Testis (tissue), 3 donors: ENCODE measurements around the gene LGI1. TPM values are rescaled to one million over a fixed set of nuclear protein-coding genes. Genes with fewer than 3 reads are reported as not detected.

Source experiments
- DNase-seq: peaks from one replicate; pipeline ENCODE4 v3.0.0-alpha.2; 2019
- H3K27ac ChIP-seq, 2 donors: fragments of 200-600 bp; sonication (generic); one replicate each; pipeline ENCODE4 v1.5.1; 2019
- H3K27me3 ChIP-seq: fragments of 200-600 bp; sonication (generic); one replicate; pipeline ENCODE4 v1.5.1; 2019
- H3K36me3 ChIP-seq: fragments of 200-600 bp; sonication (generic); one replicate; pipeline ENCODE4 v1.5.1; 2017; ENCODE audit warnings: low read depth; ENCODE audit errors: missing control alignments
- H3K4me1 ChIP-seq: fragments of 200-600 bp; sonication (generic); one replicate; pipeline ENCODE4 v1.5.1; 2019
- H3K4me3 ChIP-seq, 2 donors: fragments of 200-600 bp; sonication (generic); one replicate each; pipeline ENCODE4 v1.5.1; 2017 to 2019
- H3K9me3 ChIP-seq: fragments of 200-600 bp; sonication (generic); one replicate; pipeline ENCODE4 v1.5.1; 2017
- CTCF ChIP-seq, 3 experiments: fragments of 450-650 bp in 2 of 3; fragments of 200-600 bp in 1 of 3; sonication (generic) in 1 of 3; IDR thresholded peaks; one replicate each; pipeline ENCODE4 v1.5.1; 2016 to 2019; ENCODE audit warnings: antibody characterized with exemption in 3 of 3, mild to moderate bottlenecking in 2 of 3, moderate library complexity in 1 of 3
- POLR2A ChIP-seq: fragments of 450-650 bp; IDR thresholded peaks from one replicate; pipeline ENCODE4 v1.6.1; 2017; ENCODE audit warnings: antibody characterized with exemption, mild to moderate bottlenecking, moderate library complexity
- WGBS, 2 donors: methylation state at CpG; one replicate each; pipeline ENCODE4 v1.1.5; 2018; 5-methylcytosine and 5-hydroxymethylcytosine counted together
- intact Hi-C: fragments of 100-400 bp; cut with DNase I; formaldehyde crosslinking; loops from one replicate; pipeline ENCODE4 v1.15.1; 2023; ENCODE audit warnings: low total_unique reads
- polyA plus RNA-seq: library from polyadenylated mRNA; stranded (reverse); fragments of 350-450 nt; fragmentation: Illumina TruSeq; extraction: RNeasy Lipid Tissue Mini Kit (QIAGEN cat#74804); gene quantifications from one replicate; pipeline ENCODE4 v1.2.3, GENCODE V29; 2014; ENCODE audit warnings: low read depth, low replicate concordance; ENCODE audit not compliant: insufficient read depth
- total RNA-seq, 2 donors: library from RNA; depleted of rRNA; stranded (reverse); fragments of >200 nt; gene quantifications; one replicate each; pipeline ENCODE4 v1.2.3, GENCODE V29; 2016

The LGI1 gene
- total and polyA plus RNA-seq, 3 donors from 2014 or later: 0.56 to 2.1 (median 1.0) TPM

GRCh38 chr10:93726024-93726423 lies 31.7 kb upstream of the LGI1 start:
- Histone ChIP-seq H3K27me3 (no peaks in the 10 kb centered on the region), H3K4me1 (no peaks in the 10 kb centered on the region), H3K4me3 (no peak overlapping the region), H3K27ac (no peak overlapping the region), H3K9me3 (no peaks in the 10 kb centered on the region), H3K36me3 (no peaks in the 10 kb centered on the region)
- intact Hi-C loops: no loop called here
- no peak for DNase-seq
- TF ChIP-seq CTCF (IDR thresholded peaks at IDR 0.05) (no peak), POLR2A (no peak)
- WGBS, 2 donors: 87 to 89% methylated on average over 1 of the region's 1 CpG

- no peaks in the 10 kb centered on the region for H3K36me3 ChIP-seq
- no peaks in the 10 kb centered on the region for H3K9me3 ChIP-seq
- WGBS, 2 donors: 79 to 86% methylated on average over 3 of the region's 3 CpGs
- H3K27me3 ChIP-seq: no peaks in the 10 kb centered on the region
- no peak for DNase-seq
- intact Hi-C loops: no loop called here
- H3K27ac ChIP-seq: no peak overlapping the region
- TF ChIP-seq CTCF (IDR thresholded peaks at IDR 0.05) (no peak), POLR2A (no peak)
- no peaks in the 10 kb centered on the region for H3K4me1 ChIP-seq
- H3K4me3 ChIP-seq: no peak overlapping the region
Measured at GRCh38 chr10:93741367-93741766, 16.4 kb upstream of the LGI1 start.

DNA sequence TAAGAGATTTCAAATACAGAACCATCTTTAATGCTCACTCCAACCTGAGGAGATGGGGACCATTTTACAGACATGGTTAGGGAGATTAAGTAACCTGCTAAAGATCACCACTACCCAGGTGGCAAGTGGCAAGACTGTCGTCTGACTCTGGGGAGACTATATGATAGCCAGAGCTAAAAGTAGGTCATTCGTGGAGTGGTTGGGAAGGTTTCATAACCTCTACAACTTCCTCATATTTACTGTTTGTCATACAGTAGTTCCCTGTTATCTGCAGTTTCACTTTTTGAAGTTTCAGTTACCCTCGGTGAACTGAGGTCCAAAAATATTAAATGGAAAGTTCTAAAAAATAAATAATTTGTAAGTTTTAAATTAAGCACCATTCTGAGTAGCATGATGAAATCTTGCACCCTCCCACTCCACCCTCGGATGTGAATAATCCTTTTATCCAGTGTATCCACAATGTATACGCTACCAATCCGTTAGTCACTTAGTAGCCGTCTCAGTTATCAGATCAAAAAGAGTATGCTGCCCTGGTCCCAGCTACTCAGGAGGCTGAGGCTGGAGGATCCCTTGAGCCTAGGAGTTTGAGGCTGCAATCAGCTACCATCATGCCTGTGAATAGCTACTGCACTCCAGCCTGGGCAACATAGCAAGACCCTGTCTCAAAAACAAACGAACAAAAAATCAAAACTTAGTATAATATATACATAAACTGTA lies 14.9 kb upstream of the LGI1 start:
- Histone ChIP-seq H3K9me3 (no peaks in the 10 kb centered on the region), H3K4me1 (peaks cover 5% of the 10 kb centered on the region), H3K27me3 (no peaks in the 10 kb centered on the region), H3K36me3 (no peaks in the 10 kb centered on the region), H3K27ac (no peak overlapping the region), H3K4me3 (no peak overlapping the region)
- no peak for TF ChIP-seq POLR2A
- TF ChIP-seq CTCF (IDR thresholded peaks at IDR 0.05): no peak
- DNase-seq: no peak
- 72 to 73% methylated on average over 8 of the region's 8 CpGs for WGBS, 2 donors
- intact Hi-C loops: no loop called here

GRCh38 chr10:93745408-93746065 lies 12.2 kb upstream of the LGI1 start:
- intact Hi-C loops: no loop called here

More at GRCh38 chr10:93745408-93746065, 12.2 kb upstream of the LGI1 start:
- H3K4me3 ChIP-seq: no peak overlapping the region
- TF ChIP-seq POLR2A (no peak), CTCF (IDR thresholded peaks at IDR 0.05) (no peak)
- peaks cover 5% of the 10 kb centered on the region for H3K4me1 ChIP-seq
- no peak for DNase-seq
- H3K36me3 ChIP-seq: no peaks in the 10 kb centered on the region
- H3K27me3 ChIP-seq: no peaks in the 10 kb centered on the region
- H3K27ac ChIP-seq: no peak overlapping the region
- 55 to 67% methylated on average over 8 to 9 of the region's 9 CpGs for WGBS, 2 donors
- no peaks in the 10 kb centered on the region for H3K9me3 ChIP-seq
